Neutrophil (primary cell): Measurements from ENCODE around the gene NDST1.

Experiments
- H3K27ac ChIP-seq: fragments of 200-600 bp; sonication (generic); 2 replicates; pipeline ENCODE4 v1.5.1; 2016; ENCODE audit warnings: mild to moderate bottlenecking, moderate library complexity
- H3K27me3 ChIP-seq: fragments of 200-600 bp; sonication (generic); 2 replicates; pipeline ENCODE4 v1.6.0; 2016; ENCODE audit warnings: mild to moderate bottlenecking
- H3K36me3 ChIP-seq: fragments of 200-600 bp; sonication (generic); 2 replicates; pipeline ENCODE4 v1.5.1; 2017
- H3K4me1 ChIP-seq, 2 experiments: fragments of 200-600 bp in 1 of 2; sonication (generic) in 1 of 2; 1 replicate in 1 of 2; 2 replicates in 1 of 2; pipeline versions ENCODE4 v1.5.1 to v1.6.1; 2013 to 2016; ENCODE audit warnings: low read depth in 1 of 2, low read length in 1 of 2, mild to moderate bottlenecking in 1 of 2, moderate library complexity in 1 of 2; ENCODE audit not compliant: control insufficient read depth in 1 of 2, insufficient read depth in 1 of 2
- H3K4me3 ChIP-seq, 2 experiments: fragments of 200-600 bp in 1 of 2; sonication (generic) in 1 of 2; 1 replicate in 1 of 2; 2 replicates in 1 of 2; pipeline ENCODE4 v1.5.1; 2013 to 2016; ENCODE audit warnings: low read depth in 1 of 2, low read length in 1 of 2, mild to moderate bottlenecking in 1 of 2, moderate library complexity in 1 of 2
- H3K9me3 ChIP-seq: fragments of 200-600 bp; sonication (generic); 2 replicates; pipeline ENCODE4 v1.5.1; 2016
- CTCF ChIP-seq: fragments of 200-600 bp; sonication (generic); IDR thresholded peaks from 2 replicates; pipeline ENCODE4 v1.5.1; 2016; ENCODE audit warnings: antibody characterized with exemption

Gene NDST1

GRCh38 chr5:150573216-150573615 is 65.3 kb downstream of the NDST1 start:
- no peak for TF ChIP-seq CTCF
- no peak overlapping the region for H3K27ac ChIP-seq
- H3K4me3 ChIP-seq = no peak overlapping the region

GRCh38 chr5:150573867-150574817 is 66.2 kb downstream of the NDST1 start:
- H3K27me3 ChIP-seq = no peaks in the 10 kb centered on the region
- no peak overlapping the region for H3K27ac ChIP-seq
- H3K4me3 ChIP-seq = no peak overlapping the region
- H3K9me3 ChIP-seq = no peaks in the 10 kb centered on the region
- TF ChIP-seq CTCF = no peak
- H3K4me1 ChIP-seq = no peaks in the 10 kb centered on the region
- no peaks in the 10 kb centered on the region for H3K36me3 ChIP-seq

More at GRCh38 chr5:150573216-150573615, 65.3 kb downstream of the NDST1 start:
- no peaks in the 10 kb centered on the region for H3K27me3 ChIP-seq
- H3K36me3 ChIP-seq = no peaks in the 10 kb centered on the region
- H3K9me3 ChIP-seq = no peaks in the 10 kb centered on the region
- H3K4me1 ChIP-seq = no peaks in the 10 kb centered on the region

- Histone ChIP-seq H3K27ac (no peak overlapping the region), H3K9me3 (no peaks in the 10 kb centered on the region), H3K4me1 (no peaks in the 10 kb centered on the region), H3K27me3 (no peaks in the 10 kb centered on the region), H3K36me3 (no peaks in the 10 kb centered on the region), H3K4me3 (no peak overlapping the region)
- no peak for TF ChIP-seq CTCF
These were observed 67.1 kb downstream of the NDST1 start for GRCh38 chr5:150574818-150575547.

- no peaks in the 10 kb centered on the region for H3K36me3 ChIP-seq
- no peak for TF ChIP-seq CTCF
- no peaks in the 10 kb centered on the region for H3K9me3 ChIP-seq
- H3K27me3 ChIP-seq = peaks cover 1% of the 10 kb centered on the region
- no peaks in the 10 kb centered on the region for H3K4me1 ChIP-seq
- H3K4me3 ChIP-seq = no peak overlapping the region
- no peak overlapping the region for H3K27ac ChIP-seq
These were observed 68.0 kb downstream of the NDST1 start for GRCh38 chr5:150575745-150576448.

- TF ChIP-seq CTCF = no peak
- peaks cover 7% of the 10 kb centered on the region for H3K27me3 ChIP-seq
- H3K27ac ChIP-seq = no peak overlapping the region
- H3K9me3 ChIP-seq = no peaks in the 10 kb centered on the region
- H3K4me1 ChIP-seq = no peaks in the 10 kb centered on the region
- no peaks in the 10 kb centered on the region for H3K36me3 ChIP-seq
- H3K4me3 ChIP-seq = no peak overlapping the region
These were observed 68.6 kb downstream of the NDST1 start for GRCh38 chr5:150576449-150576949.
